NCI-H524 (cell line): ENCODE results near the gene FOSL1.

Experiments
- DNase-seq, 2 experiments: peaks; one replicate each; lab custom pipeline; 2025; lab: John Stamatoyannopoulos, UW

The FOSL1 gene

GRCh38 chr11:65919573-65920371, 19.6 kb upstream of the FOSL1 start:
- DNase-seq: peak in 1 of 2 experiments; percentile 61

- DNase-seq: peak; percentile 89 to 93
Observed at GRCh38 chr11:65919141-65919572, 19.0 kb upstream of the FOSL1 start, which contains the start of gene DRAP1. TSS of gene DRAP1 (plus strand) at chr11:65919426. CDS start at chr11:65919502, 76 bp downstream.

GRCh38 chr11:65918211-65919140, 18.3 kb upstream of the FOSL1 start, which contains the start of gene C11orf68:
TSS of gene C11orf68 (minus strand) at chr11:65919062. CDS start at chr11:65919031, 31 bp downstream.
- DNase-seq: no peak

- no peak for DNase-seq
Observed at GRCh38 chr11:65917434-65918210, 17.4 kb upstream of the FOSL1 start.

- DNase-seq: no peak
Observed at GRCh38 chr11:65917077-65917433, 16.9 kb upstream of the FOSL1 start.

- DNase-seq: no peak
Observed at GRCh38 chr11:65916391-65916790, 16.2 kb upstream of the FOSL1 start.

- no peak for DNase-seq
Observed at GRCh38 chr11:65915821-65916251, 15.6 kb upstream of the FOSL1 start.

- DNase-seq: peak; percentile 29 to 69
Observed at GRCh38 chr11:65915101-65915820, 15.1 kb upstream of the FOSL1 start.

GRCh38 chr11:65912845-65913244, 12.7 kb upstream of the FOSL1 start:
- no peak for DNase-seq

- peak; percentile 45 to 57 for DNase-seq
Observed at GRCh38 chr11:65911682-65912568, 11.7 kb upstream of the FOSL1 start.

GRCh38 chr11:65907878-65908277, 7.7 kb upstream of the FOSL1 start:
- no peak for DNase-seq

- DNase-seq: peak in 1 of 2 experiments; percentile 28
Observed at GRCh38 chr11:65906602-65907001, 6.4 kb upstream of the FOSL1 start.

GRCh38 chr11:65903715-65904114, 3.5 kb upstream of the FOSL1 start:
- no peak for DNase-seq

- DNase-seq: no peak
Observed at GRCh38 chr11:65903068-65903481, 2.9 kb upstream of the FOSL1 start.

GRCh38 chr11:65900899-65901180, 652 bp upstream of the FOSL1 start:
- DNase-seq: no peak

GRCh38 chr11:65899356-65900124, 648 bp downstream of the FOSL1 start:
- DNase-seq: no peak

- DNase-seq: no peak
Observed at GRCh38 chr11:65898656-65899355, 1.4 kb downstream of the FOSL1 start.

GRCh38 chr11:65897020-65897471, 3.1 kb downstream of the FOSL1 start:
- DNase-seq: no peak
